GM18508 (cell line): ENCODE measurements around the gene CASP2.

Experiments
- ATAC-seq: cut with Tn5 transposase; IDR thresholded peaks from one replicate; pipeline ENCODE4 v1.9.1; 2021; ENCODE audit warnings: moderate number of reproducible peaks; ENCODE audit not compliant: insufficient read depth, unreplicated experiment

CASP2 gene

DNA sequence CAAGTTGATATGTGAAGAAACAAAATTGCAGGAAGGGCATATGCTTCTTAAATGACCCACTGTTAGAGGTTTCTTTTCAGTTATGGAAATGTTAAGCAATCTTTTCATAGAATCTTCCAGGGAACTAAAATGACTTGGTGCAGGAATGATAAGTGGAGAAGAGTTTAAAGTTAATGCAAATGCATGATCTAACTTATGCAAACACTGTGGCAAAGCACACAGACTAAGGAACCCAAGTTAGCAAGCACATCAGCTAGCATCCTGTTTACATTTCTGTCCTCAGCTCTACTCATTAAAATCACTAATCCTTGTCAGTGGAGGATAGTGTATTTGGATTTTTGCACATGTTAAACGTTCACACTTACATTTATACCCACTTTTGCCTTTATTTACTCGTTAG, 37.1 kb downstream of the CASP2 start:
- ATAC-seq = no peak

DNA sequence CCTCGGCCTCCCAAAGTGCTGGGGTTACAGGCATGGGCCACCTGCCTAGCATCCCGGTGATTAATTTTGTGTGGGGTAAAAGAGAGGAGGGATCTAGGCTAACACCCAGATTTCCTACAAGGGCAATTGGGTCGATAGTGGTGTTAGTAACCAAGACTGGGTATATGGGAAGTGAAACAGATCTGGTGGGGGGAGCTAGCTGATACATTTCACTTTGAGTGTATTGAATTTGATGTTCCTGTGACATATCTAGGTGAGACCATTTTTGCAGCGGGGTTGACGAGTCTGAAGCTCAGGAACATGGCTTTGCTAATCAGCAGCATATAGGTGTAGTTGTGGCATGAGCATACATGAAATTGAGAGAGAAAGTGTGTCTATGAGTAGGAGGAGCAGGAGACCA, 39.8 kb downstream of the CASP2 start:
- ATAC-seq = no peak

DNA sequence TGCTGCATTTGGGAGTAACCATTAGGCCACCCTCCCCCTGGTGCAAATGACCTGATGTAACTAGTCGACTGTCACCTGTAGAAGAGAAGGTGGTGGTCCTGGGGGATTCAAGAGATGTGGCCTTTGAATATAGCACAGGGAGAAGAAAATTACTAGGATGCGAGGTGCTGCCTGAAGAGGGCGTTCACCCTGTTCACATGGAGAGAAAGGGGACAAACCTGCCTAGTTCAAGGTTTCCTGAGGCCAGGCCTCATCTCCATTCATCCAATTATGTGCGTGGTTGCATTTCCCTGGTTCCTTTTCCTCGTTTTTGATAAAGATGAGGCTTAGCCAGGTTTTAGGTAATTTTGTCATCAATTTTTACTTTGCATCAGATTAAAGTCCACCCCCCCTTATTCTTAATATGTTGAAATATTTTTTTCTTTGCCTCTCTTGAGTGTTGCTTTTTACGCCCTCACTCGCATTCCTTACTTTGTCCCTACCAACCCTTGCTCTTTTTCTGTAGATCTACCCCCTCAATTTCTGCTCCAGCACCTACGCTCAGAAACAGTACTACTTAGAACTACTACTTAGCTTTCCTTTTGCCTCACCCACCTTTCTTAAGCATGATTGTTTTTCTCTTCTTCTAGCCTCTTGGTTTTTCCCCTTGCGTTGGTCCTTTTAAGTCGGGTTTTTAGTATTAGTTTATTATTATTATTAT, 41.5 kb downstream of the CASP2 start:
- ATAC-seq = no peak

DNA sequence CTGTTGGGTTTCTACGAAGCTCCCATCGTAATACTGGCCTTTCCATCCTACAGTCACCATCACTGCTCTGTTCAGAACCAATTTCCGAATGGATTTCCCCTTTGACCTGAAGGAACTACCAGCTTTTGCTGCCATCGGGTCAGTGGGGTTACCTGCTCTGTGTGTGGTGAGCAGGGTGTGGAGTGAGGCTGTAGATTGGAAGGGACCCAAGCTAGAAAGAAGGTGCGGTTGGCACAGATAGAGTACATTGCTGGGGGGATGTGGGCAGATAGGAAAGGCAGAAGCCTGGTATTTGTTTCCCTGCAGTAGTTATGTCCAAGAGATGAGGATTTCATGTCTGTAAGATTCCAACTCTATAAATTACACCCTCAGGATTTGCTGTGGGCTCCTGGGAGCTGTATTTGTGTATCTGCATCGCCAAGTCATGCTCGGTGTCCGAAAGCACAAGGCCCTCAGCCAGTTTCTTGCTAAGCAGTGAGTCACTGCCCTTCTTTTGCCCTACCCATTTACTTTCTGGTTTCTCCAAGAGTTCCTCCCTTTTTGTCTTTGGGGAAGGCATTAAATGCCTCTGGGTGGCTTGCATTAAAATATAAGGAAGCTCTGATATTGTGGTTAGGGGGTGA, 43.1 kb downstream of the CASP2 start:
- no peak for ATAC-seq

DNA sequence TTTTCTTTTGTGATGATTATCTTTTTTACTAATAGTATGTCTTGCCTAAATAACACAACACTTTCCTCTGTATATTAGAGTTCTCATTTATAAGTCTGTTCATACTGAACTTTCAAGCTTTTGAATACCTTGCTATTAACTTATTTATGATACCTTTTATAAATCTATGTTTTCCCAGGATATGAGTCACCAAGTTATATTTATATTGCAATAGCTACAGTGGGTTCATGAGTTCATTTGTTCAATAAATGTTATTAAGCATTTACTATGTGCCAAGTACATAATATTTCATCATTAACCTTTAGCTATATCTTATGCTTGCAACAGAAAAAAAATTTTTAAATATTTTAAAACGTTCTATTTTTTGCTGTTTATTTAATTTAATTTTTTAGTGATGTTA, 46.1 kb downstream of the CASP2 start:
- ATAC-seq = no peak

DNA sequence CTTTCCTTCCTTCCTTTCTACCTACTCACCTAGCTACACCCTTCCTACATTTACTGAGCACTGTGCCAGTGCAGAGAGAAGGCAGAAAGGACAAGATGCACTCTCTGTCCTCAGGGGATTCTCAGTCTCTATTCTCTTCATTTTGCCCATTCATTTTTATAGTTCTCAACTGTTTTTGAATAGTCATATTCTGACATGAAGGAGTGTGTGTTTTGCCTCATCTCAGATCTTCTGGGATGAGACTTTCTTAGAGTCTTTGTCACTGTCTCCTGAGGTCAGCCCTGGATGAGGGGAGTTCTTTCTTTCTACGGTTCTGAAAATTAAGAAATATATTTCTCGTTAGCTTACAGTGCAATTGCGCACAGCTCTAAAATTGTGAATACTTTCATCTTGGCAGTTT, 49.1 kb downstream of the CASP2 start:
- no peak for ATAC-seq

DNA sequence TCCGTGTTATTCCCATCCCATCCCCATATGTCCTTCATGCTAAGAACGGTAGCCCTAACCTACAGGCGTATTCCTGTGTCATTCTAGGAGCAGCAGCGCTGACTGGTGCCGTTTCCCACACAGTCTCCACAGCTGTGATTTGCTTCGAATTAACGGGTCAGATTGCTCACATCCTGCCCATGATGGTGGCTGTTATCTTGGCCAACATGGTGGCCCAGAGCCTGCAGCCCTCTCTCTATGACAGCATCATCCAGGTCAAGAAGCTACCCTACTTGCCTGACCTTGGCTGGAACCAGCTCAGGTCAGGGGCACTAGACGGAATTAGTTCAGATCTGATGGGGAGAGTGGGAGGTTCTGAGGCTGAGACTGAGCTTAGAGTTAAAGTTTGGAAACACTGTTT, 53.7 kb downstream of the CASP2 start:
- no peak for ATAC-seq

DNA sequence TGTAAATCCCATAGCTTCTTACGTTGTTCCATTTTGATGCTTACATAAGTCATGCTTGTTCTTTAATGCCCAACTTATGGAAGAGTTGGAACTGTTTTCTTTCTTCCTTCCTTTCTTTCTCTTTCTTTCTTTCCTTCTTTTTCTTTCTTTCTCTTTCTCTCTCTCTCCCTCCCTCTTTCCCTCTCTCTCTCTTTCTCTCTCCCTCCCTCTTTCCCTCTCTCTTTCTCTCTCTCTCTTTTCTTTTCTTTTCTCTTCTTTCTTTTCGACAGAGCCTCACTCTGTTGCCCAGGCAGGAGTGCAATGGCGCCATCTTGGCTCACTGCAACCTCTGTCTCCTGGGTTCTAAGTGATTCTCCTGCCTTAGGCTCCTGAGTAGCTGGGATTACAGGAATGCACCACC, 55.4 kb downstream of the CASP2 start:
- ATAC-seq = no peak

DNA sequence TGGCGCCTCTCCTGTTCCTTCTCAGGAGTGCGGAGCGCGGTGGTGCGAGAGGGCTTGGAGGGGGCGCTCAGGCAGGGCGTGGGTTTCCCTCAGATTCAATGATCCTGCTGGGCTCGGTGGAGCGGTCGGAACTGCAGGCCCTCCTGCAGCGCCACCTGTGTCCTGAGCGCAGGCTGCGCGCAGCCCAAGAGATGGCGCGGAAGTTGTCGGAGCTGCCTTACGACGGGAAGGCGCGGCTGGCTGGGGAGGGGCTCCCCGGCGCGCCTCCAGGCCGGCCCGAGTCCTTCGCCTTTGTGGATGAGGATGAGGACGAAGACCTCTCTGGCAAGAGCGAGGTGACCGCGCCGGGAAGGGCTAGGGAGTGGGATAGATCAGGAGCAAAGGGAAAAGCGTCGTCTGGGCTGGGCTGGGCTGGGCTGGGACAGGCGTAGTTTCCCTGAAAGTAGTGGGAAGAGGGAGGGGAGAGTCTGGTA, 57.3 kb downstream of the CASP2 start:
- ATAC-seq = peak; percentile 53

DNA sequence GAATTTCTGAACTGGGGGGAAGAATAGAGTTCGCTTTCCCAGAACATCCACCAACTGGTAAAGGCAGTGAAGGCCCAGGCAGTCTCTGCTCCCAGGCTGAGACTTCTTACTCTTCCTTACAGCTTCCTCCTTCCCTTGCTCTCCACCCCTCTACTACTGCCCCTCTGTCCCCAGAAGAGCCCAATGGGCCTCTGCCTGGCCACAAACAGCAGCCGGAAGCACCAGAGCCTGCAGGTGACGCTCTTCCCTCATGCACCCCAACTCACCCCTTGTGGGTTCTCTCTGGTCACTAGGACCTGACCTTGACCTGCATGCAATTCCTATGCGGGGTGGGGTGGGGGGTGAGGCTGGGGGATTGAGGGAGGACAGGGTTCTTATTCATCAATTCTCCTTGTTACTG, 57.9 kb downstream of the CASP2 start:
- ATAC-seq = no peak

DNA sequence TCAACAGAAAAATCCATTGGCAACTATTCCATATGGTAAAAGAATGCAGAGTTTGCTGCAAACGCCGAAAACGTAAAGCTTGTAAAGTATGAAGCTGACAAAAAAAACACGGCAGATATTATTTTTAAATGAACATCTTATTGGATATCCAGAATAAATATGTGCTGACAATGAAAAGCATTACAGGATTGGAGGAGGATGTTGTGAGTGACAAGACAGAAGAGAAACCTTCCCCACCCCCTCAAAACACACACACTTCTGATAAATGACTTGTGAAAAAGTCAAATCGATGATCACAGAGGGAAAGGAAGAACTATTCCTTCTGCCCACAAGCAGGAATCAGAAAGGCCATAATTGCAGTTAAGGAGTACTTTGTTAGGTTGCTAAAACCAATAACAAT, 59.8 kb downstream of the CASP2 start:
- ATAC-seq = no peak

DNA sequence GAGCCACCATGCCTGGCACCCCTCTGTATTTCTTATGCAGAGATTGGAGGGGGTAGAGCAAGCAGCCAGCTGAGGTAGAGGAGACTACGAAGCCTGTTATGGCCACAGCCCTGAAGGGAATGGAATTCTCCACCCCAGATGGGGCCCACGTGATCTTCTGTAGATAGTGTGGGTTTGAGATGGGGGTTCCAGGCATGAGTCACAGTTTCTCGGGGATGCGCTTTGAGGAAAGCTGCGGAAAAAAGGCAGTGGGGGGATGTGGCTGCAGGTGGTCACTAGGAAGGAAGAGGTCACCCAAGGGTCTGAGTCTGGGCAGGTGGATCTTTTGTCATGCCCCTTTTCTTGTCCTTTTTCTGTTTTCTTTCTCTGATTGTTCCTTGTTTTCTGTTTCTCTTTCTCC, 62.9 kb downstream of the CASP2 start:
- ATAC-seq = no peak

DNA sequence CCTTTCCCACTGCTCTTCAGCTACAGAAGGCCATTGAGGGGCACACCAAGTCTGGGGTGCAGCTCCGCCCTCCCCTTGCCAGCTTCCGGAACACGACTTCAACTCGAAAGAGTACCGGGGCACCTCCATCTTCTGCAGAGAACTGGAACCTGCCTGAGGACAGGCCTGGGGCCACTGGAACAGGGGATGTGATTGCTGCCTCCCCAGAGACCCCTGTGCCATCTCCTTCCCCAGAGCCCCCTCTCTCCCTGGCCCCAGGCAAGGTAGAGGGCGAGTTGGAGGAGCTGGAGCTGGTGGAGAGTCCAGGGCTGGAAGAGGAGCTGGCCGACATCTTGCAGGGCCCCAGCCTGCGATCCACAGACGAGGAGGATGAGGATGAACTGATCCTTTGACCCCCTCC, 63.4 kb downstream of the CASP2 start:
- ATAC-seq = no peak

DNA sequence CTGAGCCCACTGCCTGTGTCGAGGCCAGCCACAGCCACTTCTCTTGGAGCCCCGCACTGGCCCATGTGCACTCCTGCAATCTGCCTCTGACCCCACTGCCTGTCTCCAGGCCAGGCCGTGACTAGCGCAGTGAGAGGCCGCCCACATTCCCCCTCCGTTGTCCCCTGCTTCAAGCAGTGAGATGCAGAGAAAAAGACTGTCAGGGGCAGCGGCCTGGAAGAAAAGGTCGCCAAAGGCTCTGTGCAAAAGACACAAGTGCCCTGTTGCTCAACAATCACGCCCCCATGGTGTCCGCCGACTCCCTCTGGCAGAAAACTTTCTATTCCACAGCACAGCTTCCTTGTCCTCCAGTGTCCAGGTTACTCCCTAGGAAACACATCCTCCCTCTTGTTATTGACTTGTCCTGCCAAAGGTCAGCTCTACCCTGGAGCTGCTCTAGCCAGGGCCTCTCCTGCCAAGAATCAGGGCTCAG, 64.4 kb downstream of the CASP2 start:
- no peak for ATAC-seq

DNA sequence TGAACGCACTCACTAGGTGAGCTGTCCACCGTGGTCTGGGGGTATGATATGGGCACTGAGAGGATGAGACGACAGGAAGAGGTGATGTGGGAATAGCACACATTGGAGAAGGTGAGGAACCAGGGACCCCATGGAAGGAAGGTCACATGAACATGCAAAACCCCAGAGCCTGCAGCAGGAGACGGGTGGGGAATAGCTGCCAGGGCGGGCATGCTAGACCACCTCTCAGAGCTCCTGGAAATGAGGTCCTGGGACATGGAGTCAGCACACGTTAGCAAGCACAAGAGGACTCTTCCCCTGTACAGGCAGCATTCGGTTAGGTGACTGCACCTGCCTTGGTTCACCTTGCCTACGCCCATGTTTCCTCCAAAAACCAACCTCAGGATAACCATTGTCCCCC, 66.2 kb downstream of the CASP2 start:
- no peak for ATAC-seq

DNA sequence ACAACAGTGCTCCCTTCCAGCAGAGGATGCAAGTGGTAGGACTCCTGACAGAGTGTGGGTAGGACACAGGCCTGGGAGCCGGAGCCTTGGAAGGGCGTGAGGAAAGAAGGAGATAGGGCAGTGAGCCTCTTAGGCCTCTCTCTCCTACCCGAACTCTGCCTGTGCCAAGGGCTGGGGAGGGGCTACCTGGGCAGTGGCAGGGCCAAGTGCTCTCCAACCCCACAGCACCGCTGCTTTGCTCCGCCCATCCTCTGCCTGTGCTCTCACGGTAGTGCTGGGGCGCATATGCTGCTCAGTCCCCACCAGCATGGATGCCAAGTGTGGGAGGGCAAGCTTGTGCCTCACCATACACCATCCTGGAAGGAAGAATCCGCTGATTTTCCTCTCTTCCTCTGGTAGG, 66.8 kb downstream of the CASP2 start:
- no peak for ATAC-seq

DNA sequence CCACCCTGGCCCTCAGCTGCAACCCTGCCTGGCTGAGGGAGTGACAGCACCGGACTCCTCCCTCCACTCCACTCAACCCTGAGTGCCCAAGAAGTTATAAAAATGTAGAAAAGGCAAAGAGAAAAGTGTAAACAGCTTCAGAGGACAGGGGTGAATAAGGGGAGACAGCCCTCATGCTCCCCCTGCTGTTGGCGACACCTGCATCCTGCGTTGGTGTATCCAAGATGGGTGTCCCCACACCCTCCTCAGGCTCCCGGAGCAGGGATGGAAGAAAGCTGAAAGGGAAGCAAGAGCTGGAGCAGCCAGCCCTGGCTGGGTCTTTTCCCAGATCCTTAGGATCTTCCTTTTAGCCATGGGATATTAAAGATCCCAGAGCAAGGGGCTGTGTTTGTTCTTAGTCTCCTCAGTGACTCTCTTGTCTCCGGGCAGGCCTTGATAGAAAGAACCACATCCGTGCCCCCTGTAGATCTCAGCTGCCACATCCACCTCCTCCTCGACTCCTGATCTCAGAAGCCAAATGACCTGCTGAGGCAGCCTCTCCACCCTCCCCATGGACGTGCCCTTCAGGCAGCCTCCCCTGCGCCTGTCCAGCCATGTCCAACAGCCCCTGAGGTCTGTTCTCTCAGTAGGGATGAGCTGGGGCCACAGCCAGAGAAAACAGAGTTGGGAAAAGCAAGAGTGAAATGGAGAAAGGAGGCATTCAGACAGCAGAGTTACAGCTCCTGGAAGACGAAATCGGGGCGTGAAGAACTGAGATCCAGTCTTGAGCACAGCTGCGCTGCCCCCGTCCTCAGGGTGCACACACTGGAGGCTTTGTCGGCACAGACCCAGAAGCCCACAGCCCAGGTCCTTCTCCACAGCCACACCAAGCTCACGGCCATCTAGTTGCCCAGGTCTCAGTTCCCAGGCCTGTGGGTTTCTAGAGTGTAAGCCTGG, 67.6 kb downstream of the CASP2 start:
- no peak for ATAC-seq

DNA sequence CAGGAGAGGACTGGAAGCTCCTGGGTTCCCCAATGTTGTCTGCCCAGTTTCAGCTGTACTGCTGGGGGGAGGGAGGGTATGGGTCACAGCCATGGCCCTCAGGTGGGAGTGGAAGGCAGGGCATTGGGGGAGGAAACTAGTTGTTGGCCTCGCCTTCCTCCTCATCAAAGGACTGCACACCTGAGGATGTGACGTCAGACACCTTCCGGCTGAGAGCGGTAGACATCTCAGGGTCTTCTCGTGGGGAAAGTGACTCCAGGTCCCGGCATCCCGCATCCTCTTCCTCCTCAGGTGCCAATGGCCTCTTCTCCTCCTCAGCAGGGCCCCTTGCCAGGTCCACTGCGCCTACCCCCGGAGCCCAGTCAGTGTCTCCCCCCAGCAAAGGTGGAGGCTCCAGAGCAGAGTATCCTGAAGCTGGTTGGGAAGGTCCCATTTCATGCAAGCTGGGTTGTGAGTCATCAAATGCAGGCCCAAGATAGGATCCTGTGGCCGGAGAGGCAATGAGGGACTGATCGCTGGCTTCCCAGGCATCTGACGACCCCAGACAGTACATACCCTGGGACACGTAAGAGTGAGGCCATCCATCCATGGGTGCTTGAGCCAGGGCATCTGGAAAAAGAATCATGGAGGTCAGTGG, 68.4 kb downstream of the CASP2 start:
- no peak for ATAC-seq
